OCI-LY7 (cell line): ENCODE measurements around the gene SNAI3. TPM values are rescaled to one million over a fixed set of nuclear protein-coding genes. Genes with fewer than 3 reads are reported as not detected.

Source experiments
- BruUV-seq: library from RNA; stranded (reverse); fragments of 400-500 nt; replicated peaks from 2 replicates; lab custom pipeline; 2021; lab: Mats Ljungman, UMichigan
- CTCF ChIA-PET: fragments of 300-600 bp; sonication (Branson Sonifier 250); formaldehyde crosslinking; loops from one replicate; lab custom pipeline; 2022; ENCODE audit warnings: antibody characterized with exemption; ENCODE audit not compliant: unreplicated experiment; lab: Charles Lee
- POLR2A ChIA-PET: fragments of 300-600 bp; sonication (Branson Sonifier 250); formaldehyde crosslinking; loops from one replicate; lab custom pipeline; 2022; ENCODE audit warnings: antibody characterized with exemption; lab: Charles Lee
- DNase-seq: peaks from one replicate; pipeline ENCODE4 v3.0.0-alpha.2; 2015; ENCODE audit warnings: low spot score
- H2AFZ ChIP-seq: fragments of 200-600 bp; sonication (generic), shearing (Covaris generic); 2 replicates; pipeline ENCODE4 v1.6.1; 2014; ENCODE audit warnings: mild to moderate bottlenecking, antibody characterized with exemption, low read length, moderate library complexity
- H3K27ac ChIP-seq: fragments of 200-600 bp; sonication (generic); 2 replicates; pipeline ENCODE4 v1.5.1; 2014; ENCODE audit warnings: mixed run types, low read depth, mild to moderate bottlenecking, moderate library complexity, low read length, inconsistent platforms; ENCODE audit not compliant: poor library complexity, severe bottlenecking
- H3K36me3 ChIP-seq: fragments of 200-600 bp; sonication (generic); 2 replicates; pipeline ENCODE4 v1.6.1; 2014; ENCODE audit warnings: mild to moderate bottlenecking, antibody characterized with exemption, low read length, moderate library complexity, mixed read lengths; ENCODE audit not compliant: insufficient read depth
- H3K4me1 ChIP-seq: fragments of 200-600 bp; sonication (generic); 2 replicates; pipeline ENCODE4 v1.5.1; 2014; ENCODE audit warnings: mild to moderate bottlenecking, low read length; ENCODE audit not compliant: insufficient read depth, poor library complexity, severe bottlenecking
- H3K4me2 ChIP-seq: fragments of 200-600 bp; sonication (generic); 2 replicates; pipeline ENCODE4 v1.6.1; 2014; ENCODE audit warnings: mild to moderate bottlenecking, low read length
- H3K4me3 ChIP-seq: fragments of 200-600 bp; sonication (generic); 2 replicates; pipeline ENCODE4 v1.5.1; 2014; ENCODE audit warnings: mild to moderate bottlenecking, low read depth, low read length; ENCODE audit not compliant: poor library complexity, severe bottlenecking
- H3K79me2 ChIP-seq: fragments of 200-600 bp; sonication (generic); 2 replicates; pipeline ENCODE4 v1.6.1; 2016; ENCODE audit warnings: low read depth, mild to moderate bottlenecking, low read length, moderate library complexity, mixed read lengths; ENCODE audit not compliant: insufficient read depth
- H3K9me2 ChIP-seq: fragments of 200-600 bp; sonication (generic); 2 replicates; pipeline ENCODE4 v1.6.1; 2016; ENCODE audit warnings: mild to moderate bottlenecking, low read length, mixed read lengths; ENCODE audit not compliant: insufficient read depth
- H3K9me3 ChIP-seq: fragments of 200-600 bp; sonication (generic); 2 replicates; pipeline ENCODE4 v1.6.1; 2014; ENCODE audit warnings: mild to moderate bottlenecking, mixed run types, low read length, mixed read lengths
- H4K20me1 ChIP-seq: fragments of 200-600 bp; sonication (generic); 2 replicates; pipeline ENCODE4 v1.6.1; 2014; ENCODE audit warnings: mild to moderate bottlenecking, antibody characterized with exemption, low read length, moderate library complexity, mixed read lengths; ENCODE audit not compliant: insufficient read depth
- CTCF ChIP-seq: fragments of 200-600 bp; sonication (generic); conservative IDR thresholded peaks from 2 replicates; pipeline ENCODE4 v1.5.1; 2014; ENCODE audit warnings: mild to moderate bottlenecking, antibody characterized with exemption, low read length, moderate library complexity, mixed read lengths
- EZH2phosphoT487 ChIP-seq: fragments of 200-600 bp; sonication (generic); IDR thresholded peaks from 2 replicates; pipeline ENCODE4 v1.6.1; 2018; ENCODE audit warnings: low read depth, borderline replicate concordance, mild to moderate bottlenecking, mixed run types, antibody characterized with exemption, low read length, moderate library complexity, mixed read lengths
- intact Hi-C: fragments of 100-400 bp; cut with micrococcal nuclease; formaldehyde crosslinking; loops from one replicate; pipeline ENCODE4 v1.10.0; 2022; ENCODE audit not compliant: unreplicated experiment
- total RNA-seq, 2 experiments: library from RNA; depleted of rRNA in 1 of 2; stranded (reverse); fragments of >200 nt in 1 of 2; shearing (Covaris generic) in 1 of 2; gene quantifications; 2 replicates each; pipeline ENCODE4 v1.2.3, GENCODE V29; 2014 to 2022

Gene SNAI3
- total RNA-seq, 2 experiments from 2014 or later: 3.1 to 3.3 TPM

GRCh38 chr16:88677721-88678120, 8.6 kb downstream of the SNAI3 start:
- POLR2A ChIA-PET: no interaction called here
- Histone ChIP-seq H3K9me3 (no peaks in the 10 kb centered on the region), H3K4me1 (peaks cover 35% of the 10 kb centered on the region), H3K27ac (no peak overlapping the region), H3K4me2 (no peak overlapping the region), H3K9me2 (no peaks in the 10 kb centered on the region), H3K4me3 (no peak overlapping the region), H2AFZ (no peak overlapping the region), H3K79me2 (no peaks in the 10 kb centered on the region), H4K20me1 (no peaks in the 10 kb centered on the region), H3K36me3 (peaks cover 11% of the 10 kb centered on the region; the same call in 1 of the 2 replicates)
- no TSS peak for BruUV-seq
- intact Hi-C loops: no loop called here
- TF ChIP-seq CTCF (no peak), EZH2phosphoT487 (no peak)
- DNase-seq: no peak
- CTCF ChIA-PET: no interaction called here

GRCh38 chr16:88676502-88677242, 9.6 kb downstream of the SNAI3 start:
- ChIA-PET POLR2A (no interaction called here), CTCF (no interaction called here)
- intact Hi-C loops: no loop called here
- Histone ChIP-seq H3K4me2 (no peak overlapping the region), H3K4me3 (no peak overlapping the region), H3K27ac (no peak overlapping the region), H4K20me1 (no peaks in the 10 kb centered on the region), H3K9me3 (no peaks in the 10 kb centered on the region), H3K4me1 (peaks cover 26% of the 10 kb centered on the region), H3K9me2 (no peaks in the 10 kb centered on the region), H2AFZ (no peak overlapping the region), H3K36me3 (peaks cover 11% of the 10 kb centered on the region; the same call in 1 of the 2 replicates), H3K79me2 (no peaks in the 10 kb centered on the region)
- no peak for TF ChIP-seq EZH2phosphoT487
- TF ChIP-seq CTCF: no peak
- no peak for DNase-seq
- no TSS peak for BruUV-seq

GRCh38 chr16:88673716-88674379, 12.5 kb downstream of the SNAI3 start:
- no peaks in the 10 kb centered on the region for H3K79me2 ChIP-seq
- no peak for TF ChIP-seq EZH2phosphoT487
- no peak for TF ChIP-seq CTCF
- POLR2A ChIA-PET: interaction anchor here (0.5 to 0.6 kb wide), 2 partner anchors 12 to 1150 kb away, joined by 3 to 6 read pairs; no protein-coding TSS in a partner anchor
- DNase-seq: no peak
- H3K4me3 ChIP-seq: no peak overlapping the region
- CTCF ChIA-PET: no interaction called here
- H3K27ac ChIP-seq: no peak overlapping the region
- no peaks in the 10 kb centered on the region for H3K4me1 ChIP-seq
- H2AFZ ChIP-seq: no peak overlapping the region
- H3K9me3 ChIP-seq: no peaks in the 10 kb centered on the region
- no peaks in the 10 kb centered on the region for H4K20me1 ChIP-seq
- intact Hi-C loops: no loop called here
- BruUV-seq: no TSS peak
- H3K9me2 ChIP-seq: no peaks in the 10 kb centered on the region
- H3K4me2 ChIP-seq: no peak overlapping the region
- peaks cover 20% of the 10 kb centered on the region for H3K36me3 ChIP-seq
